ENCODE measurements around the gene TAS2R1. TPM values are rescaled to one million over a fixed set of nuclear protein-coding genes. Genes with fewer than 3 reads are reported as not detected.

The TAS2R1 gene
- total RNA-seq, 1 donor from 2014 or later: not detected

- DNase-seq (ENCODE audit: low read depth, low spot score): no peak
- no peaks in the 10 kb centered on the region for H3K27me3 Mint-ChIP-seq (ENCODE audit: low read depth)
- H3K4me3 Mint-ChIP-seq: no peak overlapping the region
- H3K27ac Mint-ChIP-seq (ENCODE audit: unreplicated experiment): no peak overlapping the region
- no peak for TF ChIP-seq CTCF (conservative IDR thresholded peaks at IDR 0.05)
- H3K36me3 Mint-ChIP-seq (ENCODE audit: low read depth): peaks cover 8% of the 10 kb centered on the region
- H3K4me1 Mint-ChIP-seq: no peaks in the 10 kb centered on the region
- H3K9me3 Mint-ChIP-seq: peaks cover 10% of the 10 kb centered on the region
These were observed 19.8 kb downstream of the TAS2R1 start for GRCh38 chr5:9610364-9610763.

GRCh38 chr5:9608093-9608492, 22.1 kb downstream of the TAS2R1 start:
- Mint-ChIP-seq H3K9me3 (peaks cover 10% of the 10 kb centered on the region), H3K4me1 (no peaks in the 10 kb centered on the region), H3K27me3 (ENCODE audit: low read depth) (no peaks in the 10 kb centered on the region), H3K36me3 (ENCODE audit: low read depth) (peaks cover 8% of the 10 kb centered on the region), H3K27ac (ENCODE audit: unreplicated experiment) (no peak overlapping the region), H3K4me3 (no peak overlapping the region)
- DNase-seq (ENCODE audit: low read depth, low spot score): no peak
- no peak for TF ChIP-seq CTCF (conservative IDR thresholded peaks at IDR 0.05)

GRCh38 chr5:9605041-9605838, 24.9 kb downstream of the TAS2R1 start:
- Mint-ChIP-seq H3K27me3 (ENCODE audit: low read depth) (no peaks in the 10 kb centered on the region), H3K4me1 (no peaks in the 10 kb centered on the region), H3K36me3 (ENCODE audit: low read depth) (no peaks in the 10 kb centered on the region), H3K27ac (ENCODE audit: unreplicated experiment) (no peak overlapping the region), H3K9me3 (no peaks in the 10 kb centered on the region), H3K4me3 (no peak overlapping the region)
- DNase-seq (ENCODE audit: low read depth, low spot score): no peak
- TF ChIP-seq CTCF (conservative IDR thresholded peaks at IDR 0.05): no peak

DNA sequence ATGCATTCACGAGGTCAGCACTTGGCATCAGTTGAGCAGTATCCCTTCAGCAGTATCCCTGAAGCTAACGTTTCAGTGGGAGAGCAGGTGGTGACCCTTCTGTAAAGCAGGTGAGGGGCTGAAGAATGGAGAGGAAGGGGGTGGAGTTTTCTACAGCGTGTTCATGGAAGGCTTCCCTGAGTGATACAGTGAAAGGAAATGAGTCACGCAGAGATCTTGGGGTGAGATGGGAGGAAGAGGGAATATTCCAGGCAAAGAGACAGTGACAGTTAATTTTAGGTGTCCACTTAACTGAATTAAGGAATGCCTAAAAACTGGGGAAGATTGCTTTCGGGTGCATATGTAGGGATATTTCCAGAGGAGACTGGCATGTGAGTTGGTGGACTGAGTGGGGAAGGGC, 25.7 kb downstream of the TAS2R1 start:
- no peaks in the 10 kb centered on the region for H3K9me3 Mint-ChIP-seq

DNA sequence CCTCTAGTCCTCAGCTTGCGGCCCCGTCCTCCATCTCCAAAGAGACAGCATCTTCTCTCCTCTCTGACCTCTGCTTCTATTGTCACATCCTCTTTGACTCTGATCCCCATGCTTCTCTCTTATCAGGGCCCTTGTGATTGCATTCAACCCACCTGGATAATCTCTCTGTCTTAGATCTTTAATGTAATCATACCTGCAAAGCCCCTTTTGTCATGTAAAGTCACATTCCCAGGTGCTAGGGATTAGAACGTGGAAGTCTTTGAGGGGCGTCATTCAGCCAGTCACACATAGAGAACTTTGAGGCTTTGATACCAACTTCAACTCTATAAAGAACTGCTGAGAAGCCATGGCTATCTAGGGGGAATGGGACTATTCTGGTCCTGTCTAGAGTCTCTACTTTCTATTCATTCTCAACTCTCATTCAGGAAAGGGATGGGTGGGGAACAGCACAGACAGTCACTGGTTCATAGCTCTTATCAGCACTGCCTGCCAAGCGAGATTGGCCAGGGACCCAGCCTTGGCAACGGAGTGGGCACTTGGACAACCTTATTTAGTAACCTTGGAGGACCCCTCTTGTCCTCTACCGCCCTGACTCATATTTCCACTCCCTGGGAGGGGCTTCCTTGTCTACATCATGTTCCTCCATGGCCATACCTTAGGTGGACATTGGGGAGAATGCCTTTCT, 29.0 kb downstream of the TAS2R1 start:
- TF ChIP-seq CTCF (conservative IDR thresholded peaks at IDR 0.05): no peak

More for the DNA sequence above, 25.7 kb downstream of the TAS2R1 start:
- Mint-ChIP-seq H3K27me3 (ENCODE audit: low read depth) (no peaks in the 10 kb centered on the region), H3K27ac (ENCODE audit: unreplicated experiment) (no peak overlapping the region), H3K4me1 (no peaks in the 10 kb centered on the region), H3K36me3 (ENCODE audit: low read depth) (no peaks in the 10 kb centered on the region), H3K4me3 (no peak overlapping the region)
- no peak for TF ChIP-seq CTCF (conservative IDR thresholded peaks at IDR 0.05)
- DNase-seq (ENCODE audit: low read depth, low spot score): no peak

More for the DNA sequence above, 29.0 kb downstream of the TAS2R1 start:
- Mint-ChIP-seq H3K9me3 (no peaks in the 10 kb centered on the region), H3K27ac (ENCODE audit: unreplicated experiment) (no peak overlapping the region), H3K36me3 (ENCODE audit: low read depth) (peaks cover 2% of the 10 kb centered on the region), H3K27me3 (ENCODE audit: low read depth) (no peaks in the 10 kb centered on the region), H3K4me1 (peaks cover 23% of the 10 kb centered on the region), H3K4me3 (no peak overlapping the region)
- DNase-seq (ENCODE audit: low read depth, low spot score): no peak
